Stimulated activated CD4-positive, alpha-beta T cell treated with anti-CD3 and anti-CD28 coated beads, Interleukin-4, amount 100 ng/mL, for 1 hour (primary cell): ENCODE measurements around the gene CNMD.
"Not testable (repeated sequence)": the region's sequence is repeated elsewhere in the genome, so short reads cannot be mapped to it uniquely, and the experiment has no call there.

Experiments used
- DNase-seq: peaks from one replicate; pipeline ENCODE4 v3.0.0-alpha.2; 2020

The CNMD gene

GRCh38 chr13:52743988-52744387 lies 4.4 kb upstream of the CNMD start:
- no peak for DNase-seq

- DNase-seq: no peak
These were observed 3.9 kb upstream of the CNMD start for GRCh38 chr13:52743569-52743968.

GRCh38 chr13:52738719-52739467 lies 727 bp downstream of the CNMD start:
- peak; percentile 30 for DNase-seq

GRCh38 chr13:52737965-52738364 lies 1.7 kb downstream of the CNMD start:
- no peak for DNase-seq

GRCh38 chr13:52737451-52737850 lies 2.2 kb downstream of the CNMD start:
- no peak for DNase-seq

GRCh38 chr13:52736891-52737290 lies 2.7 kb downstream of the CNMD start:
- no peak for DNase-seq

GRCh38 chr13:52734075-52734623 lies 5.5 kb downstream of the CNMD start:
- DNase-seq: no peak

GRCh38 chr13:52726258-52726657 lies 13.4 kb downstream of the CNMD start:
- no peak for DNase-seq

- no peak for DNase-seq
These were observed 14.3 kb downstream of the CNMD start for GRCh38 chr13:52725302-52725701.

- no peak for DNase-seq
These were observed 16.4 kb downstream of the CNMD start for GRCh38 chr13:52723181-52723580.

- DNase-seq: not testable (repeated sequence)
These were observed 18.3 kb downstream of the CNMD start for GRCh38 chr13:52721356-52721755.

GRCh38 chr13:52720904-52721303 lies 18.7 kb downstream of the CNMD start:
- DNase-seq: not testable (repeated sequence)

- DNase-seq: no peak
These were observed 25.7 kb downstream of the CNMD start for GRCh38 chr13:52713894-52714293.

GRCh38 chr13:52712385-52712784 lies 27.2 kb downstream of the CNMD start:
- no peak for DNase-seq

GRCh38 chr13:52711286-52711685 lies 28.3 kb downstream of the CNMD start:
- no peak for DNase-seq

- not testable (repeated sequence) for DNase-seq
These were observed 31.4 kb downstream of the CNMD start for GRCh38 chr13:52708266-52708665.

GRCh38 chr13:52707375-52707774 lies 32.2 kb downstream of the CNMD start:
- no peak for DNase-seq

GRCh38 chr13:52706081-52706480 lies 33.5 kb downstream of the CNMD start:
- DNase-seq: no peak

GRCh38 chr13:52703482-52703881 lies 36.1 kb downstream of the CNMD start:
- DNase-seq: no peak

GRCh38 chr13:52701728-52702465 lies 37.7 kb downstream of the CNMD start:
- no peak for DNase-seq

GRCh38 chr13:52696566-52696965 lies 43.1 kb downstream of the CNMD start:
- no peak for DNase-seq

- DNase-seq: no peak
These were observed 43.8 kb downstream of the CNMD start for GRCh38 chr13:52695856-52696255.

GRCh38 chr13:52686376-52686775 lies 53.2 kb downstream of the CNMD start:
- no peak for DNase-seq

GRCh38 chr13:52685806-52686205 lies 53.8 kb downstream of the CNMD start:
- not testable (repeated sequence) for DNase-seq
